HG02840 (cell line): Measurements from ENCODE around the gene TNFRSF14.

ENCODE experiments used
- ATAC-seq: cut with Tn5 transposase; IDR thresholded peaks from one replicate; pipeline ENCODE4 v1.9.1; 2021; ENCODE audit warnings: mild to moderate bottlenecking, moderate library complexity, moderate number of reproducible peaks; ENCODE audit not compliant: unreplicated experiment, low FRiP score

TNFRSF14 gene

GRCh38 chr1:2585318-2586092 lies 29.3 kb downstream of the TNFRSF14 start:
- ATAC-seq: peak; percentile 35

GRCh38 chr1:2586154-2587070 lies 30.2 kb downstream of the TNFRSF14 start, which contains the start of gene PRXL2B:
TSS of gene PRXL2B (plus strand) at chr1:2586777. CDS start at chr1:2586886, 109 bp downstream.
- ATAC-seq: peak; percentile 55

- ATAC-seq: peak; percentile 1
These were observed 31.1 kb downstream of the TNFRSF14 start for GRCh38 chr1:2587071-2587859.

- ATAC-seq: no peak
These were observed 31.8 kb downstream of the TNFRSF14 start for GRCh38 chr1:2587860-2588571.

- no peak for ATAC-seq
These were observed 32.7 kb downstream of the TNFRSF14 start for GRCh38 chr1:2588661-2589430.

- ATAC-seq: no peak
These were observed 33.5 kb downstream of the TNFRSF14 start for GRCh38 chr1:2589431-2590232.

GRCh38 chr1:2590233-2591141 lies 34.3 kb downstream of the TNFRSF14 start:
- no peak for ATAC-seq

GRCh38 chr1:2591233-2591580 lies 35.0 kb downstream of the TNFRSF14 start:
- ATAC-seq: no peak

GRCh38 chr1:2591581-2592261 lies 35.5 kb downstream of the TNFRSF14 start:
- ATAC-seq: no peak

- ATAC-seq: no peak
These were observed 36.5 kb downstream of the TNFRSF14 start for GRCh38 chr1:2592672-2593071.

- ATAC-seq: no peak
These were observed 37.2 kb downstream of the TNFRSF14 start for GRCh38 chr1:2593251-2593878.

- no peak for ATAC-seq
These were observed 38.0 kb downstream of the TNFRSF14 start for GRCh38 chr1:2594001-2594640.

GRCh38 chr1:2594641-2595131 lies 38.5 kb downstream of the TNFRSF14 start:
- ATAC-seq: no peak

GRCh38 chr1:2595261-2595811 lies 39.2 kb downstream of the TNFRSF14 start:
- no peak for ATAC-seq

- ATAC-seq: no peak
These were observed 39.8 kb downstream of the TNFRSF14 start for GRCh38 chr1:2595812-2596529.
